Heart left ventricle (tissue), 13 donors: Measurements from ENCODE around the gene KIDINS220.

Experiments used
- POLR2A ChIP-seq, 2 donors: fragments of 450-650 bp; IDR thresholded peaks; one replicate each; pipeline ENCODE4 v1.6.1; 2017; ENCODE audit warnings: antibody characterized with exemption in 2 of 2, mild to moderate bottlenecking in 2 of 2, moderate library complexity in 2 of 2
- TF ChIP-seq, protein P1 (sequence below), 12 donors: fragments of 200-600 bp; sonication (generic) in 4 of 12; IDR thresholded peaks; one replicate each; pipeline versions ENCODE4 v1.5.0 to v1.8.0; 2018 to 2022; ENCODE audit warnings: antibody characterized with exemption in 12 of 12, mild to moderate bottlenecking in 5 of 12
- donor health status: ischemic (EF 13 %, LVEDD 7.1; RV severe dilation, severe dysfunction).
- donor health status: DM: no; HTN: yes; CAD: no.
- donor health status: DM: no; HTN: no; CAD: no.
- donor health status: ischemic (EF 25% LVEDD 6.9; RV normal size, moderate dysfunction).
- donor health status: ischemic (EF 25% LVEDD 5.7; RV mildly dilated, moderate dysfunction).
- donor health status: ischemic (EF 35%, LVEDD 5.7; RV mildly dilated, moderate dysfunction).
- donor health status: nonischemic (EF 11% LVEDD 7.7; RV severe dilation, severe dysfunction).
- donor health status: DM: yes; HTN: yes; CAD: no.
- donor health status: PGD.
- donor health status: ischemic (EF 29% LVEDD 5.4; RV normal size, mild dysfunction).
- donor health status: nonischemic (EF 23%, LVEDD 6.1; RV moderate dilation, normal function).

DNA sequence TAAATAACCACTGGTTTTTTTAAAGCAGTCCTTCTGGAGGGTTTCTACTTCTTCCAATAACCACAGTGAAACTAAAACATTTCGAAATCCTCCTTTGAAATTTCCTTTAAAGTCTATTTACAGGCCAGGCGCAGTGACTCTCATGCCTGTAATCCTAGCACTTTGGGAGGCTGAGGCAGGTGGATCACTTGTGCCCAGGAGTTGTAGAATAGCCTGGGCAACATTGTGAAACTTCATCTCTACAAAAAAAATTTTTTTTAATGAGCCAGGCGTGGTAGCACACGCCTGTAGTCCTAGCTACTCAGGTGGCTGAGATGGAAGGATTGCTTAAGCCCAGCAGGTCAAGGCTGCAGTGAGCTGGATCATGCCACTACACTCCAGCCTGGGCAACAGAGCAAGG lies 15.2 kb downstream of the KIDINS220 start:
- TF ChIP-seq, protein P1, sequence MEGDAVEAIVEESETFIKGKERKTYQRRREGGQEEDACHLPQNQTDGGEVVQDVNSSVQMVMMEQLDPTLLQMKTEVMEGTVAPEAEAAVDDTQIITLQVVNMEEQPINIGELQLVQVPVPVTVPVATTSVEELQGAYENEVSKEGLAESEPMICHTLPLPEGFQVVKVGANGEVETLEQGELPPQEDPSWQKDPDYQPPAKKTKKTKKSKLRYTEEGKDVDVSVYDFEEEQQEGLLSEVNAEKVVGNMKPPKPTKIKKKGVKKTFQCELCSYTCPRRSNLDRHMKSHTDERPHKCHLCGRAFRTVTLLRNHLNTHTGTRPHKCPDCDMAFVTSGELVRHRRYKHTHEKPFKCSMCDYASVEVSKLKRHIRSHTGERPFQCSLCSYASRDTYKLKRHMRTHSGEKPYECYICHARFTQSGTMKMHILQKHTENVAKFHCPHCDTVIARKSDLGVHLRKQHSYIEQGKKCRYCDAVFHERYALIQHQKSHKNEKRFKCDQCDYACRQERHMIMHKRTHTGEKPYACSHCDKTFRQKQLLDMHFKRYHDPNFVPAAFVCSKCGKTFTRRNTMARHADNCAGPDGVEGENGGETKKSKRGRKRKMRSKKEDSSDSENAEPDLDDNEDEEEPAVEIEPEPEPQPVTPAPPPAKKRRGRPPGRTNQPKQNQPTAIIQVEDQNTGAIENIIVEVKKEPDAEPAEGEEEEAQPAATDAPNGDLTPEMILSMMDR (IDR thresholded peaks at IDR 0.05): no peak
- TF ChIP-seq POLR2A (IDR thresholded peaks at IDR 0.05): no peak
